GM23338 (cell line): ENCODE results near the gene MAGEB3. TPM values are rescaled to one million over a fixed set of nuclear protein-coding genes. Genes with fewer than 3 reads are reported as not detected.
A peak's percentile ranks its signal among the peaks of the same experiment; 100 is the strongest.

Experiments used
- ATAC-seq: fragments of 200-7000 bp; cut with Tn5 transposase; 3 replicates; pipeline ENCODE4 v1.9.1; 2020
- DNase-seq: peaks from one replicate; pipeline ENCODE4 v3.0.0-alpha.2; 2015; ENCODE audit warnings: low spot score
- H2AFZ ChIP-seq: fragments of 200-600 bp; sonication (generic); 2 replicates; pipeline ENCODE4 v1.8.0; 2016; ENCODE audit warnings: antibody characterized with exemption, mild to moderate bottlenecking, moderate library complexity
- H3F3A ChIP-seq: fragments of 200-600 bp; sonication (generic); replicated peaks from 2 replicates; pipeline ENCODE4 v1.8.0; 2017; ENCODE audit warnings: antibody characterized with exemption, mixed run types, low read depth
- H3K27ac ChIP-seq: fragments of 200-600 bp; sonication (generic); 2 replicates; pipeline ENCODE4 v1.6.1; 2016; ENCODE audit warnings: low read depth
- H3K27me3 ChIP-seq: fragments of 200-600 bp; sonication (generic); 2 replicates; pipeline ENCODE4 v1.8.0; 2016; ENCODE audit warnings: mild to moderate bottlenecking, mixed run types, moderate library complexity; ENCODE audit not compliant: insufficient read depth
- H3K36me3 ChIP-seq: fragments of 200-600 bp; sonication (generic); 2 replicates; pipeline ENCODE4 v1.8.0; 2016; ENCODE audit warnings: mild to moderate bottlenecking; ENCODE audit not compliant: insufficient read depth
- H3K4me1 ChIP-seq: fragments of 200-600 bp; sonication (generic); 2 replicates; pipeline ENCODE4 v1.8.0; 2016; ENCODE audit warnings: mild to moderate bottlenecking, moderate library complexity; ENCODE audit not compliant: insufficient read depth
- H3K4me2 ChIP-seq: fragments of 200-600 bp; sonication (generic); 2 replicates; pipeline ENCODE4 v1.7.1; 2017; ENCODE audit warnings: mixed run types
- H3K4me3 ChIP-seq: fragments of 200-600 bp; sonication (generic); 2 replicates; pipeline ENCODE4 v1.6.1; 2016; ENCODE audit warnings: mixed run types
- H3K79me2 ChIP-seq: fragments of 200-600 bp; sonication (generic); replicated peaks from 2 replicates; pipeline ENCODE4 v1.8.0; 2017; ENCODE audit warnings: mild to moderate bottlenecking; ENCODE audit not compliant: insufficient read depth
- H3K9me2 ChIP-seq: fragments of 200-600 bp; sonication (generic); 2 replicates; pipeline ENCODE4 v1.8.0; 2017; ENCODE audit not compliant: insufficient read depth
- H4K20me1 ChIP-seq: fragments of 200-600 bp; sonication (generic); replicated peaks from 2 replicates; pipeline ENCODE4 v1.8.0; 2017; ENCODE audit warnings: mild to moderate bottlenecking; ENCODE audit not compliant: insufficient read depth
- H3K27ac Mint-ChIP-seq: 2 replicates; pipeline ENCODE4 v1.8.0; 2020; ENCODE audit warnings: inconsistent platforms, mild to moderate bottlenecking, moderate library complexity, mixed read lengths
- H3K27me3 Mint-ChIP-seq: 3 replicates; pipeline ENCODE4 v1.8.0; 2022; ENCODE audit warnings: low read depth, mild to moderate bottlenecking, moderate library complexity, mixed read lengths, inconsistent platforms; ENCODE audit not compliant: insufficient read depth, poor library complexity
- H3K36me3 Mint-ChIP-seq: 3 replicates; pipeline ENCODE4 v1.8.0; 2021; ENCODE audit warnings: low read depth, mild to moderate bottlenecking, inconsistent platforms, moderate library complexity, mixed read lengths
- H3K4me1 Mint-ChIP-seq: 3 replicates; pipeline ENCODE4 v1.8.0; 2020; ENCODE audit warnings: mild to moderate bottlenecking, inconsistent platforms, mixed read lengths
- H3K4me3 Mint-ChIP-seq: 3 replicates; pipeline ENCODE4 v1.8.0; 2021; ENCODE audit warnings: moderate library complexity, mild to moderate bottlenecking, inconsistent platforms, mixed read lengths
- H3K9me3 Mint-ChIP-seq: 3 replicates; pipeline ENCODE4 v1.8.0; 2020; ENCODE audit warnings: moderate library complexity, mild to moderate bottlenecking, inconsistent platforms, mixed read lengths
- CREB1 ChIP-seq: fragments of 250-450 bp; sonication (Bioruptor Pico); IDR thresholded peaks from 2 replicates; pipeline ENCODE4 v1.5.0; 2020; ENCODE audit warnings: low read depth, mild to moderate bottlenecking, moderate library complexity
- CTCF ChIP-seq, 2 experiments: fragments of 200-600 bp in 1 of 2; sonication (generic) in 1 of 2; conservative IDR thresholded peaks; 2 replicates each; pipeline versions ENCODE4 v1.5.1 to v1.6.1; 2016 to 2017; ENCODE audit warnings: antibody characterized with exemption in 2 of 2, low read depth in 2 of 2, mild to moderate bottlenecking in 2 of 2, moderate library complexity in 1 of 2
- ETS1 ChIP-seq: IDR thresholded peaks from 2 replicates; pipeline ENCODE4 v1.6.1; 2016; ENCODE audit warnings: antibody characterized with exemption
- EZH2 ChIP-seq: fragments of 200-600 bp; sonication (generic); IDR thresholded peaks from one replicate; pipeline ENCODE4 v1.8.0; 2017; ENCODE audit warnings: antibody characterized with exemption, mild to moderate bottlenecking, low read depth; ENCODE audit not compliant: unreplicated experiment
- EZH2phosphoT487 ChIP-seq: fragments of 200-600 bp; sonication (generic); IDR thresholded peaks from one replicate; pipeline ENCODE4 v1.8.1; 2018; ENCODE audit warnings: antibody characterized with exemption; ENCODE audit not compliant: unreplicated experiment
- POLR2AphosphoS5 ChIP-seq: IDR thresholded peaks from 2 replicates; pipeline ENCODE4 v1.6.1; 2016; ENCODE audit warnings: antibody characterized with exemption, low read depth
- STAT1 ChIP-seq: IDR thresholded peaks from one replicate; pipeline ENCODE4 v1.6.1; 2016; ENCODE audit warnings: antibody characterized with exemption; ENCODE audit not compliant: unreplicated experiment
- ZNF114 ChIP-seq: fragments of 250-450 bp; sonication (Bioruptor Pico); IDR thresholded peaks from 2 replicates; pipeline ENCODE4 v1.5.0; 2020; ENCODE audit warnings: mild to moderate bottlenecking, moderate library complexity
- polyA plus RNA-seq: library from polyadenylated mRNA; unstranded; fragments of >200 nt; fragmentation: Nextera tagmentation; extraction: Ambion mirVana; gene quantifications from 2 replicates; pipeline ENCODE4 v1.2.1, GENCODE V29; 2016
- total RNA-seq: library from RNA; depleted of rRNA; stranded (reverse); fragments of >200 nt; shearing (Covaris generic); gene quantifications from 2 replicates; pipeline ENCODE4 v1.2.3, GENCODE V29; 2014
- TF ChIP-seq, protein P1 (sequence below): IDR thresholded peaks from one replicate; pipeline ENCODE4 v1.6.1; 2018; ENCODE audit warnings: antibody characterized with exemption; ENCODE audit not compliant: unreplicated experiment

Gene MAGEB3
- total and polyA plus RNA-seq, 2 experiments from 2014 or later: not detected

DNA sequence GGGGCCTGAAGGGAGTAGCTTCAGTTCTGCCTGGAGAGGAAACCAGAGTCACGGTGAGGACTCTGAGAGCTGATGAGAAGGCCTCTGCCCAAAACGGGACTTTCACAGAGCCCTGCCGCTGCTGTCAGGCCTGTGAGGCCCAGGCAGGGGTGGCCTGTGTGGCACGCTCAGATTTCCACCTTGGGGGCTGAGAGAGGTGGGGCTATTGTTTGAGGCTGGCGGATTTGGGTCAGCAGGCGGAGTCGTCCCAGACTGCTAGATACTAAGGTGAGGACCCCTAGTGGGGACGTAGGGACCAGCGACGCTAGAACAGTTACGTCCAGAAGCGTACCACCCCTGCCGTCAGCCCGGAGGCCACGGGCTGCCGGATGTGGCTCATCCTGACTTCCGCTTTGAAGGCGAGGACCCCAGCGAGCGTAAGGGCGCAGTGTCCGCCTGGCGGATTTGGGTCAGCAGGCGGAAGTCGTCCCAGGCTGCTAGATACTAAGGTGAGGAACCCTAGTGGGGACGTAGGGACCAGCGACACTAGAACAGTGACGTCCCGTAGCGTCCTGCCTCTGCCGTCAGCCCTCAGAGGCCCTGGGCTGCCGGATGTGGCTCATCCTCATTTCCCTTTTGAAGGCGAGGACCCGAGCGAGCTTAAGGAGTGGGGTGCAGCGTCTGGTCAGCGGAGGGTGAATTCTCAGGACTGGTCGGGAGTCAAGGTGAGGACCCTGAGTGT, 16.5 kb downstream of the MAGEB3 start, which contains the start of gene MAGEB1:
MAGEB1 (plus strand) TSS at position 378 of the 721 bp plus-strand sequence. CDS start 3,348 bp downstream, outside the sequence.
- no peak within 1 kb of the TSS for H3K27ac ChIP-seq
- ATAC-seq: peak; percentile 80

GRCh38 chrX:30248854-30249253, 18.4 kb downstream of the MAGEB3 start:
- H3K9me2 ChIP-seq: no peaks in the 10 kb centered on the region
- DNase-seq: no peak
- Mint-ChIP-seq H3K9me3 (no peaks in the 10 kb centered on the region; the same call in 1 of the 3 replicates), H3K4me1 (no peaks in the 10 kb centered on the region), H3K4me3 (no peak overlapping the region), H3K36me3 (no peaks in the 10 kb centered on the region), H3K27me3 (peaks cover 8% of the 10 kb centered on the region), H3K27ac (no peak overlapping the region)
- H4K20me1 ChIP-seq: no peaks in the 10 kb centered on the region
- no peaks in the 10 kb centered on the region for H3F3A ChIP-seq
- H2AFZ ChIP-seq: no peak overlapping the region
- ATAC-seq: no peak
- no peak overlapping the region for H3K4me3 ChIP-seq
- H3K4me2 ChIP-seq: no peak overlapping the region
- H3K36me3 ChIP-seq: no peaks in the 10 kb centered on the region
- no peaks in the 10 kb centered on the region for H3K4me1 ChIP-seq
- no peaks in the 10 kb centered on the region for H3K27me3 ChIP-seq
- no peaks in the 10 kb centered on the region for H3K79me2 ChIP-seq
- no peak overlapping the region for H3K27ac ChIP-seq
- TF ChIP-seq POLR2AphosphoS5: no peak
- TF ChIP-seq ETS1: no peak
- no peak for TF ChIP-seq CREB1 (CRISPR knock-in tag)
- TF ChIP-seq EZH2phosphoT487: no peak
- TF ChIP-seq ZNF114 (CRISPR knock-in tag): no peak
- TF ChIP-seq EZH2: no peak
- TF ChIP-seq, protein P1, sequence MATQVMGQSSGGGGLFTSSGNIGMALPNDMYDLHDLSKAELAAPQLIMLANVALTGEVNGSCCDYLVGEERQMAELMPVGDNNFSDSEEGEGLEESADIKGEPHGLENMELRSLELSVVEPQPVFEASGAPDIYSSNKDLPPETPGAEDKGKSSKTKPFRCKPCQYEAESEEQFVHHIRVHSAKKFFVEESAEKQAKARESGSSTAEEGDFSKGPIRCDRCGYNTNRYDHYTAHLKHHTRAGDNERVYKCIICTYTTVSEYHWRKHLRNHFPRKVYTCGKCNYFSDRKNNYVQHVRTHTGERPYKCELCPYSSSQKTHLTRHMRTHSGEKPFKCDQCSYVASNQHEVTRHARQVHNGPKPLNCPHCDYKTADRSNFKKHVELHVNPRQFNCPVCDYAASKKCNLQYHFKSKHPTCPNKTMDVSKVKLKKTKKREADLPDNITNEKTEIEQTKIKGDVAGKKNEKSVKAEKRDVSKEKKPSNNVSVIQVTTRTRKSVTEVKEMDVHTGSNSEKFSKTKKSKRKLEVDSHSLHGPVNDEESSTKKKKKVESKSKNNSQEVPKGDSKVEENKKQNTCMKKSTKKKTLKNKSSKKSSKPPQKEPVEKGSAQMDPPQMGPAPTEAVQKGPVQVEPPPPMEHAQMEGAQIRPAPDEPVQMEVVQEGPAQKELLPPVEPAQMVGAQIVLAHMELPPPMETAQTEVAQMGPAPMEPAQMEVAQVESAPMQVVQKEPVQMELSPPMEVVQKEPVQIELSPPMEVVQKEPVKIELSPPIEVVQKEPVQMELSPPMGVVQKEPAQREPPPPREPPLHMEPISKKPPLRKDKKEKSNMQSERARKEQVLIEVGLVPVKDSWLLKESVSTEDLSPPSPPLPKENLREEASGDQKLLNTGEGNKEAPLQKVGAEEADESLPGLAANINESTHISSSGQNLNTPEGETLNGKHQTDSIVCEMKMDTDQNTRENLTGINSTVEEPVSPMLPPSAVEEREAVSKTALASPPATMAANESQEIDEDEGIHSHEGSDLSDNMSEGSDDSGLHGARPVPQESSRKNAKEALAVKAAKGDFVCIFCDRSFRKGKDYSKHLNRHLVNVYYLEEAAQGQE: no peak
- no peak for TF ChIP-seq STAT1

More for the DNA sequence above, 16.5 kb downstream of the MAGEB3 start, which contains the start of gene MAGEB1:
- no peaks in the 10 kb centered on the region for H3K9me2 ChIP-seq
- no peaks in the 10 kb centered on the region for H3K36me3 ChIP-seq
- no peaks in the 10 kb centered on the region for H3K27me3 ChIP-seq
- Mint-ChIP-seq H3K27me3 (peaks cover 8% of the 10 kb centered on the region), H3K27ac (no peak within 1 kb of the TSS), H3K9me3 (no peaks in the 10 kb centered on the region; the same call in 1 of the 3 replicates), H3K4me1 (no peaks in the 10 kb centered on the region), H3K36me3 (no peaks in the 10 kb centered on the region), H3K4me3 (no peak within 1 kb of the TSS)
- no peak within 1 kb of the TSS for H3K4me3 ChIP-seq
- no peaks in the 10 kb centered on the region for H4K20me1 ChIP-seq
- DNase-seq: peak; percentile 81
- peak; percentile 38 to 57; a peak in 3 of 4 replicates for TF ChIP-seq CTCF (conservative IDR thresholded peaks at IDR 0.05; ENCODE audit: low read depth in 2 of 2)
- TF ChIP-seq CREB1 (CRISPR knock-in tag): no peak
- H3K4me1 ChIP-seq: no peaks in the 10 kb centered on the region
- H3F3A ChIP-seq: no peaks in the 10 kb centered on the region
- no peak within 1 kb of the TSS for H2AFZ ChIP-seq
- no peaks in the 10 kb centered on the region for H3K79me2 ChIP-seq
- no peak within 1 kb of the TSS for H3K4me2 ChIP-seq
